Naive thymus-derived CD4-positive, alpha-beta T cell (primary cell): Measurements from ENCODE around the gene PELI2. TPM values are rescaled to one million over a fixed set of nuclear protein-coding genes. Genes with fewer than 3 reads are reported as not detected.

Source experiments
- ATAC-seq: fragments of 150-1000 bp; cut with Tn5 transposase; 2 replicates; pipeline ENCODE4 v1.10.0; 2021; ENCODE audit warnings: mild to moderate bottlenecking, moderate library complexity
- CTCF ChIA-PET: fragments of 350-600 bp; sonication (Branson Sonifier 250); formaldehyde crosslinking; loops from one replicate; lab custom pipeline; 2021; ENCODE audit warnings: antibody characterized with exemption; lab: Charles Lee
- POLR2A ChIA-PET: fragments of 350-600 bp; sonication (Branson Sonifier 250); formaldehyde crosslinking; loops from one replicate; lab custom pipeline; 2021; ENCODE audit warnings: antibody characterized with exemption, inconsistent platforms; lab: Charles Lee
- DNase-seq, 9 donors: peaks; one replicate each; pipeline versions ENCODE4 v3.0.0 to v3.0.0-alpha.2; 2020 to 2022; ENCODE audit warnings: mixed read lengths in 1 of 9
- H3K27ac ChIP-seq: one replicate; pipeline ENCODE4 v1.7.0; 2013; ENCODE audit warnings: mild to moderate bottlenecking, low read depth, low read length, moderate library complexity
- H3K27me3 ChIP-seq, 2 donors: one replicate each; pipeline ENCODE4 v1.7.0; 2013; ENCODE audit warnings: low read length in 2 of 2, mild to moderate bottlenecking in 2 of 2, moderate library complexity in 2 of 2; ENCODE audit not compliant: control insufficient read depth in 2 of 2, insufficient read depth in 2 of 2
- H3K36me3 ChIP-seq, 3 experiments: 1 replicate in 2 of 3; 2 replicates in 1 of 3; pipeline ENCODE4 v1.7.0; 2013; ENCODE audit warnings: low read length in 3 of 3, mild to moderate bottlenecking in 3 of 3, moderate library complexity in 1 of 3; ENCODE audit not compliant: insufficient read depth in 3 of 3, control insufficient read depth in 2 of 3
- H3K4me1 ChIP-seq, 2 donors: one replicate each; pipeline ENCODE4 v1.7.0; 2013; ENCODE audit warnings: low read length in 2 of 2, mild to moderate bottlenecking in 2 of 2, moderate library complexity in 1 of 2; ENCODE audit not compliant: control insufficient read depth in 2 of 2, insufficient read depth in 2 of 2
- H3K4me3 ChIP-seq: 2 replicates; pipeline ENCODE4 v1.7.0; 2013; ENCODE audit warnings: mild to moderate bottlenecking, low read length
- H3K9me3 ChIP-seq, 3 experiments: 1 replicate in 2 of 3; 2 replicates in 1 of 3; pipeline ENCODE4 v1.7.0; 2013; ENCODE audit warnings: low read length in 3 of 3; ENCODE audit not compliant: control insufficient read depth in 2 of 3
- H3K27ac Mint-ChIP-seq, 9 donors: one replicate each; pipeline ENCODE4 v1.8.0; 2020 to 2022; ENCODE audit warnings: mixed read lengths in 9 of 9, mild to moderate bottlenecking in 8 of 9, moderate library complexity in 5 of 9, inconsistent platforms in 2 of 9
- H3K27me3 Mint-ChIP-seq, 5 donors: one replicate each; pipeline ENCODE4 v1.8.0; 2021 to 2022; ENCODE audit warnings: mixed read lengths in 5 of 5, mild to moderate bottlenecking in 1 of 5
- H3K36me3 Mint-ChIP-seq, 5 donors: one replicate each; pipeline ENCODE4 v1.8.0; 2020 to 2022; ENCODE audit warnings: mixed read lengths in 5 of 5, mild to moderate bottlenecking in 3 of 5, inconsistent platforms in 1 of 5
- H3K4me1 Mint-ChIP-seq, 7 donors: one replicate each; pipeline ENCODE4 v1.8.0; 2020 to 2022; ENCODE audit warnings: mixed read lengths in 7 of 7, mild to moderate bottlenecking in 3 of 7, inconsistent platforms in 1 of 7
- H3K4me3 Mint-ChIP-seq, 10 donors: one replicate each; pipeline ENCODE4 v1.8.0; 2020 to 2022; ENCODE audit warnings: mild to moderate bottlenecking in 10 of 10, mixed read lengths in 10 of 10, moderate library complexity in 6 of 10, inconsistent platforms in 2 of 10
- H3K9me3 Mint-ChIP-seq, 11 donors: one replicate each; pipeline ENCODE4 v1.8.0; 2020 to 2022; ENCODE audit warnings: mixed read lengths in 11 of 11, mild to moderate bottlenecking in 4 of 11, inconsistent platforms in 1 of 11, moderate library complexity in 1 of 11
- intact Hi-C, 2 donors: fragments of 100-400 bp; cut with micrococcal nuclease; formaldehyde crosslinking; loops; one replicate each; pipeline ENCODE4 v1.15.1; 2023
- polyA plus RNA-seq, 2 donors: library from polyadenylated mRNA; unstranded; fragments of 300-500 nt; fragmentation: Illumina TruSeq; gene quantifications; one replicate each; pipeline ENCODE4 v1.2.3, GENCODE V29; 2021
- total RNA-seq, 6 experiments: library from RNA in 5 of 6; stranded (reverse) in 5 of 6; gene quantifications; 1 replicate in 5 of 6; 2 replicates in 1 of 6; pipeline ENCODE4 v1.2.3 and lab custom pipeline; 2021 to 2026

PELI2 gene
- total and polyA plus RNA-seq, 7 experiments from 2014 or later = 1.7 to 24.7 (median 11.3) TPM

GRCh38 chr14:56087671-56088471, 30.3 kb upstream of the PELI2 start:
- Histone ChIP-seq H3K9me3 (no peaks in the 10 kb centered on the region), H3K4me1 (no peaks in the 10 kb centered on the region), H3K27ac (no peak overlapping the region), H3K27me3 (no peaks in the 10 kb centered on the region), H3K4me3 (no peak overlapping the region), H3K36me3 (no peaks in the 10 kb centered on the region)
- ChIA-PET POLR2A (no interaction called here), CTCF (no interaction called here)
- no peak overlapping the region for H3K27ac Mint-ChIP-seq
- H3K36me3 Mint-ChIP-seq = no peaks in the 10 kb centered on the region
- H3K4me1 Mint-ChIP-seq = no peaks in the 10 kb centered on the region
- H3K27me3 Mint-ChIP-seq = peaks cover 13 to 31% (median 17%) of the 10 kb centered on the region in 5 donors
- H3K4me3 Mint-ChIP-seq = no peak overlapping the region
- no peak for DNase-seq
- no peak for ATAC-seq
- peaks cover 0 to 3% (median 0%) of the 10 kb centered on the region in 11 donors for H3K9me3 Mint-ChIP-seq
- intact Hi-C loops = no loop called here

- no peaks in the 10 kb centered on the region for H3K4me1 ChIP-seq
- no peak for DNase-seq
Measured at GRCh38 chr14:56088941-56089340, 29.3 kb upstream of the PELI2 start.

DNA sequence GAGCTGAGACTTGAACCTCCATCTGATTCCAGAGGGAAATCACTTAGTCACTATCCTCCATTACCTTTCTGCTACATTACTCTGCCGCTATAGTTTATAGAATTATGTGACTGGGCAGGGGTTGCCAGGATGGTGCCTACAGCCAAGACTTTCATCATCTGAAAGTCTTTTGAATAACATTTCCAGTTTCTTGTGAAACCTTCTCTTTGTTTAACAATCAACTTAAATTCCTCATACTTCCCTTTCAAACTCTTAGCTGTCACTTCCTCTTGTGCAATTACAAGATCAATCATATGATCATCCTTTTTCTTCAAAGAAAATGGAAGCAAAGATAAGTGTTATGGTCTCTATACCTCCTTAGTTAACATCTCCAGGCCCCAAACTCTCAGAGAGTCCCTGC, 25.4 kb upstream of the PELI2 start:
- no peak overlapping the region for H3K27ac ChIP-seq
- no peaks in the 10 kb centered on the region for H3K9me3 ChIP-seq
- ATAC-seq = peak; percentile 44
- H3K4me3 ChIP-seq = no peak overlapping the region
- intact Hi-C loops = no loop called here
- no peak for DNase-seq
- no peaks in the 10 kb centered on the region for H3K4me1 Mint-ChIP-seq
- H3K4me1 ChIP-seq = no peaks in the 10 kb centered on the region
- ChIA-PET CTCF (no interaction called here), POLR2A (interaction anchor here (0.6 kb wide), 1 partner anchor 1389 kb away, joined by 3 read pairs; no protein-coding TSS in a partner anchor)
- H3K27ac Mint-ChIP-seq = no peak overlapping the region
- H3K9me3 Mint-ChIP-seq = peaks cover 0 to 14% (median 3%) of the 10 kb centered on the region in 11 donors
- no peaks in the 10 kb centered on the region for H3K27me3 ChIP-seq
- H3K27me3 Mint-ChIP-seq = peaks cover 10 to 23% (median 19%) of the 10 kb centered on the region in 5 donors
- H3K4me3 Mint-ChIP-seq = no peak overlapping the region
- H3K36me3 Mint-ChIP-seq = peaks cover 0 to 3% (median 0%) of the 10 kb centered on the region in 5 donors
- H3K36me3 ChIP-seq = no peaks in the 10 kb centered on the region

More at GRCh38 chr14:56088941-56089340, 29.3 kb upstream of the PELI2 start:
- peaks cover 10 to 29% (median 17%) of the 10 kb centered on the region in 5 donors for H3K27me3 Mint-ChIP-seq
- peaks cover 0 to 3% (median 0%) of the 10 kb centered on the region in 11 donors for H3K9me3 Mint-ChIP-seq
- no peak for ATAC-seq
- H3K36me3 Mint-ChIP-seq = no peaks in the 10 kb centered on the region
- no peaks in the 10 kb centered on the region for H3K9me3 ChIP-seq
- CTCF ChIA-PET = interaction anchor here (0.6 kb wide), 1 partner anchor 1243 kb away, joined by 5 read pairs; no protein-coding TSS in a partner anchor
- no peaks in the 10 kb centered on the region for H3K27me3 ChIP-seq
- H3K27ac Mint-ChIP-seq = no peak overlapping the region
- H3K4me1 Mint-ChIP-seq = no peaks in the 10 kb centered on the region
- H3K27ac ChIP-seq = no peak overlapping the region
- H3K36me3 ChIP-seq = no peaks in the 10 kb centered on the region
- intact Hi-C loops = no loop called here
- no peak overlapping the region for H3K4me3 ChIP-seq
- H3K4me3 Mint-ChIP-seq = no peak overlapping the region
- POLR2A ChIA-PET = no interaction called here

GRCh38 chr14:56094076-56094475, 24.1 kb upstream of the PELI2 start:
- no peaks in the 10 kb centered on the region for H3K27me3 ChIP-seq
- no peak overlapping the region for H3K4me3 ChIP-seq
- POLR2A ChIA-PET = no interaction called here
- Mint-ChIP-seq H3K36me3 (peaks cover 0 to 3% (median 0%) of the 10 kb centered on the region in 5 donors), H3K27me3 (peaks cover 10 to 23% (median 17%) of the 10 kb centered on the region in 5 donors), H3K4me1 (no peaks in the 10 kb centered on the region), H3K4me3 (no peak overlapping the region), H3K9me3 (peaks cover 0 to 14% (median 3%) of the 10 kb centered on the region in 11 donors), H3K27ac (no peak overlapping the region)
- DNase-seq (no peak), ATAC-seq (peak; percentile 52)
- H3K4me1 ChIP-seq = no peaks in the 10 kb centered on the region
- H3K9me3 ChIP-seq = no peaks in the 10 kb centered on the region
- H3K36me3 ChIP-seq = no peaks in the 10 kb centered on the region
- intact Hi-C loops = no loop called here
- CTCF ChIA-PET = no interaction called here
- no peak overlapping the region for H3K27ac ChIP-seq

DNA sequence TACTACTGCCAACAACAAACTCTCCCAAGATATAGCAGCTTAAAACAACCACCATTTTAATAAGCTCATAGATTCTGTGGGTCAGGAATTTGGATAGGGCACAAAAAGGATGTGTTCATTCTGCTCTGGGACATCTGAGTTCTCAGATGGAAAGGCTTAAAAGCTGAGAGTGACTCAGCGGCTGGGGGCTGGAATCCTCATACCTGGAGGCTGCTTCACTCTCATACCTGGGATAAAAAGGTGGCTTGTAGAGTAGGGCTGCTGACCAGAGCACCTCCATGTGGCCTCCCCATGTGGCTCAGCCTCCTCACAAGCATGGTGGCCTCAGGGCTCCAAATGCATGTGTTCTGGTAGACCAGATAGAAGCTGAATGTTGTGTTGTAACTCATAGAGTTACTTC, 20.2 kb upstream of the PELI2 start:
- Mint-ChIP-seq H3K4me1 (peaks cover 0 to 5% (median 0%) of the 10 kb centered on the region in 7 donors), H3K27me3 (peaks cover 10 to 23% (median 22%) of the 10 kb centered on the region in 5 donors), H3K27ac (no peak overlapping the region), H3K4me3 (no peak overlapping the region), H3K36me3 (peaks cover 0 to 3% (median 0%) of the 10 kb centered on the region in 5 donors), H3K9me3 (peaks cover 0 to 14% (median 3%) of the 10 kb centered on the region in 11 donors)
- CTCF ChIA-PET = no interaction called here
- no peak for ATAC-seq
- H3K27ac ChIP-seq = no peak overlapping the region
- H3K9me3 ChIP-seq = no peaks in the 10 kb centered on the region
- no peak for DNase-seq
- intact Hi-C loops = no loop called here
- POLR2A ChIA-PET = no interaction called here
- H3K4me3 ChIP-seq = no peak overlapping the region
- no peaks in the 10 kb centered on the region for H3K4me1 ChIP-seq
- H3K27me3 ChIP-seq = no peaks in the 10 kb centered on the region
- no peaks in the 10 kb centered on the region for H3K36me3 ChIP-seq

DNA sequence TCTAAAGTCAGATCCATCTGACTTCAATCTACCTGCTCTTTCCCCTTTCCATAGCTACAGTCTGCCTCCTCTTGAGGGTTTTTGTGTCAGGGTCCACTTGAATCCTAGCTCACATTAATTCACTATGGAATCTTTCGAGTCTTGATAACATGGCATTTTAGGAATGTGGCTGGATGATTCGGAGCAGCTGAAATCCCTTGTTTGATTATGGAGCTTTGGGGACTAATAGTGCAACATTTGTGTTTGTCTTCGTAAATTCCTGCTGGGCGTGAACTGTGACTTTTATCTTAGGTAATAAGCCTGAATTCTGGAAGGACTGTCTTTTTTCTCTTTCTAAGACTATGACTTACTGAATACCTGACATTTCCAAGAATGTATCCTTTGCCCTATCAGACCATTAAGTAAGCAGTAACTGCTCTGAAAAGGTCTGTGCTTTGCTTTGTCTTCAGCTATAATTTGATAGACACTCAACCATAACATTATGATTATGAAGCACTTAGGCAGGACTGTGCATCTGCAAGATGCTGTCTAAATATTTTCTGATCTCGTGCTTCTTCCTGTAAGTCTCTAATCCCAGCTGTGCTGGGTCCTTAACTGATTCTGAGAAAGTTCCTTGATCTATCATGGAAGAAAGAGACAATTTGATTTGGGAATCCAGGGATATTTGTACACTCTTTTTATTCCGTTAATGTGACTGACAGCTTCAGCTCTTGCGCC, 19.0 kb upstream of the PELI2 start:
- Mint-ChIP-seq H3K27me3 (peaks cover 7 to 22% (median 17%) of the 10 kb centered on the region in 5 donors), H3K36me3 (peaks cover 0 to 3% (median 0%) of the 10 kb centered on the region in 5 donors), H3K9me3 (peaks cover 0 to 14% (median 3%) of the 10 kb centered on the region in 11 donors), H3K27ac (no peak overlapping the region), H3K4me3 (no peak overlapping the region), H3K4me1 (peaks cover 0 to 5% (median 0%) of the 10 kb centered on the region in 7 donors)
- DNase-seq = no peak
- H3K4me3 ChIP-seq = no peak overlapping the region
- POLR2A ChIA-PET = no interaction called here
- CTCF ChIA-PET = no interaction called here
- H3K4me1 ChIP-seq = no peaks in the 10 kb centered on the region
- no peaks in the 10 kb centered on the region for H3K36me3 ChIP-seq
- H3K9me3 ChIP-seq = no peaks in the 10 kb centered on the region
- no peak for ATAC-seq
- no peaks in the 10 kb centered on the region for H3K27me3 ChIP-seq
- intact Hi-C loops = no loop called here
- no peak overlapping the region for H3K27ac ChIP-seq
